Medulla oblongata (tissue), 1 donor: ENCODE results near the gene TMEM256.
"Not testable (repeated sequence)": the region's sequence is repeated elsewhere in the genome, so short reads cannot be mapped to it uniquely, and the experiment has no call there.

Source experiments
- DNase-seq: peaks from one replicate; pipeline ENCODE4 v3.0.0-alpha.2; 2015; ENCODE audit errors: extremely low spot score

TMEM256 gene

GRCh38 chr17:7383742-7384488, 20.0 kb downstream of the TMEM256 start:
- no peak for DNase-seq

DNA sequence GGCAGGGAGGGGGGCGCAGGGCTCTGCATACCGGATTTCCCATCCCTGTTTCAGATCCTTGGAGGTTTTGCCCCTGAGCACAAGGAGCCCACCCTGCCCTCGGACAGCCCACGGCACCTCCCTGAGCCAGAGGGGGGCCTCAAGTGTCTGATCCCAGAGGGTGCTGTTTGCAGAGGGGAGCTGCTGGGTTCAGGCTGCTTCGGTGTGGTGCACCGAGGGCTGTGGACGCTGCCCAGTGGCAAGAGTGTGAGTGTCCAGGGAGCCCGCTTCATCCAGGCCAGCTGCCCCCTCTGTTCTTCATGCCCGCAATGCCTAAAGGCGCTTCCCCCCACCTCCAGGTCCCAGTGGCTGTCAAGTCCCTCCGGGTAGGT, 20.5 kb downstream of the TMEM256 start:
- no peak for DNase-seq

DNA sequence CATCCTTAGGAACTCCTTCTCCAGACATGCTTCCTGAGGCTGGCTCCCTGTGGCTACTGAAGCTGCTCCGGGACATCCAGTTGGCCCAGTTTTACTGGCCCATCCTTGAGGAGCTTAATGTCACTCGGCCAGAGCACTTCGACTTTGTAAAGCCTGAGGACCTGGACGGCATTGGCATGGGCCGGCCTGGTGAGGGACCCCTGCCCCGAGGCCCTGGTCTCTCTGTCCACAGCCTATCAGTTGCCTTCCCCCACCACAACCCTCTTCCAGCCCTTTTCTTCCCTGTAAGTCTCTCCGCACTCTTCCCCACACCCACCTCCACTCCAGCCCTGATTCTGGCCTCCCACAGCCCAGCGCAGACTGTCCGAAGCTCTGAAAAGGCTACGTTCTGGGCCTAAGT, 21.0 kb downstream of the TMEM256 start:
- no peak for DNase-seq

DNA sequence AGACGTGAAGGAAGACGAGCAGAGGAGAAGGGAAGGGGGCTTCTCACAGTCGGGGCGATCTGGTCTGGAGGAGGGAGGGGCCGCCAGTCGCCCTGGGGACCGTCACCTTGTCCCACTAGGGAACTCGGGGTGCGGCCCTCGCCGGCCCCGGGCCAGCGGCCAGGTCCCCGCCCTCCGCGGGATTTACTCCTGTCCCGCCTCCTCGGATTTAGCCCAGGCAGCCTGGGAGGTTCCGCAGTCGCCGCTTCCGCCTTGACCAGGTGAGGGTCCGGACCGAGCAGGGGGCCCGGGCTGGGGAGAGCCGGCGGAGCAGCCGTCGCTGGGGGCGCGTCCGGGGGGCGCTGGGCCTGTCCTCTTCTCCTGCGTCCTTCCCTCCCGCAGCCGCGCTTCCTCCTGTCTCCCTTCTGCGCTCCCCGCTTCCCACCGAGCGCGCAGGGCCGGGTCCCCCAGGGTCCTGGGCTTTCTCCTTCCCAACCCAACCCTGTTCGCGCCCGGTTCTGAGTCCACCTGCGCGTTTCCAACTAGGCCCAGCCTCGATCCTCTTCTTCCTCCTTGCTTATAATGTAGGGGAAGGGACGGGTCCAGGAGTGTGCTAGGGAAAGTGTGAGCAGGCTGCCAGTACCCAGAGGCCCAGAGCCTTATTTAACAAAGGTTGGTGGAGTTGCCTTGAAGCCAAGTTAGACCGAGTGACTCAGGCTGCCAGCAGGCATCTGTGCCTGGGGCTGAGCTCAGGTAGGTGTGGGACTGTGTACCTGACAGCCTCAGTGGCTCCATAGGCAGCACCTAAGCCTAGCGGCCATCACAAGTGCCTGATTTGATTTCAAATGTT, 22.8 kb downstream of the TMEM256 start, which contains the start of gene TNK1:
TSS of gene TNK1 (plus strand) at position 235 of the 829 bp plus-strand sequence. CDS start 1,838 bp downstream, outside the sequence.
- DNase-seq = no peak

- DNase-seq = no peak
Measured at GRCh38 chr17:7380321-7380720, 23.6 kb downstream of the TMEM256 start.

- no peak for DNase-seq
Measured at GRCh38 chr17:7379134-7379533, 24.8 kb downstream of the TMEM256 start.

GRCh38 chr17:7374353-7374752, 29.5 kb downstream of the TMEM256 start:
- no peak for DNase-seq

GRCh38 chr17:7370853-7371252, 33.0 kb downstream of the TMEM256 start:
- no peak for DNase-seq

GRCh38 chr17:7369825-7370224, 34.1 kb downstream of the TMEM256 start:
- DNase-seq = no peak

GRCh38 chr17:7368599-7368994, 35.3 kb downstream of the TMEM256 start:
- not testable (repeated sequence) for DNase-seq

DNA sequence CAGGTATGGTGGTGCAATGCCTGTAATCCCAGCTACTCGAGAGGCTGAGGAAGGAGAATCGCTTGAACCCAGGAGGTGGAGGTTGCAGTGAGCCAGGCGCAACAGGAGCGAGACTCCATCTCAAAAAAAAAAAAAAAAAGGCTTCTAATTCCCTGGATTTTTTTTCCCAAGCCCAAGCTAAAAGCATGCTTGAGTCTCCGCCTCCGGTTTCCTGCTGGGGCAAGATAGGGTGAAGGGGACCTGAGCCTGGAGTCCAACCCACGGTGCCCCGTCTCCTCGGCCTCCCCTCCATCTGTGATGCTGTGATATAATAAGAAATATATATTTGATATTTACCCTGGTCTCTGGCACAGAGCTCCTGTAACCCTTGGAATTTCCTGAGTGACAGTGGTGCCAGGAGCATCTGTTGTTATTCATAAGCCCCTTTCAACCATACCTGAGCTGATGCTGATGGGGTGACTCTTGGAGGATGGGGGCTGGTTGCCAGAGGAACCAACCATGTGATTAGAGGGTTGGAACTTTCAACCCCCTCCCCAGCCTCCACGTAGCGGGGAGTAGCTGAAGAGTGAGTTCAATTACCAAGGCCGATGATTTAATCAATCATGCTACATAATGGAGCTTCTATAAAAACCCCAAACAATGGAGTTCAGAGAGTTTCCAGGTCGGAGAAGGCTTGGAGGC, 35.8 kb downstream of the TMEM256 start:
- DNase-seq = no peak

- DNase-seq = no peak
Measured at GRCh38 chr17:7367083-7367482, 36.8 kb downstream of the TMEM256 start.

- not testable (repeated sequence) for DNase-seq
Measured at GRCh38 chr17:7365963-7366362, 37.9 kb downstream of the TMEM256 start.

GRCh38 chr17:7363311-7363710, 40.6 kb downstream of the TMEM256 start:
- no peak for DNase-seq

DNA sequence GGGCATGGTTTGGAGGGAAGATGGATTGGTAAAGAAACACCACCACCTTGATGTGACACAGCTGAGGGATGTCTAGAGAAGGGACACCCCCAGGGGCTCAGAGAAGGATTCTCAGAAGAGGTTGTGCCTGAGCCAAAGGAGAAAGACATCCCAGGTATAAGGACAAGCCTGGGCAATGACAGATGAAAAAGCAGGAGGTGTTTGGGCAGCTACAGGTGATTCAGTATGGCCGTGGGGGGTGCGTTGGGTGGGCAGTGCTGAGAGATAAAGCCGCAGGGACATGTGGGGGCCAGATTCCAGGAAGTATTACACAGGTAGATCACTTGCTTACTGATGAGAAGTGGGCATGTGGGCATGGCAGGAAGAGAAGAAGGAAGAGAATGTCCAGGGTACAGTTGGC, 42.0 kb downstream of the TMEM256 start:
- DNase-seq = no peak

DNA sequence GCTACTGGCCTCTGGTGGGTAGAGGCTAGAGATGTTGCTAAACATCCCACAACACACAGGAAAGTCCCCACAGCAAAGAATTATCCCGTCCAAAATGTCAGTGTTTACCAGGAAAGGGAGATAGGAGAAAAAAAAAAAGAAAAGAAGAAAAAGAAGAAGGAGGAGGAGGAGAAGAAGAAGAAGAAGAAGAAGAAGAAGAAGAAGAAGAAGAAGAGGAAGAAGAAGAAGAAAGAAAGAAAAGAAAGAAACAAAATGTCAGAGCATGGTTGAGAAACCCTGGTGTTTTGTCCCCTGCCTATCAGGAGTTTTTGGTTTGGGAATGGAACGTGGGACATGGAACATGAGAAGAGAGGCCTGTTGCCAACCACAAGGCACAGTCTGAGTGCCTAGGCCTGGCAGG, 46.5 kb downstream of the TMEM256 start:
- no peak for DNase-seq

GRCh38 chr17:7356756-7357155, 47.1 kb downstream of the TMEM256 start:
- DNase-seq = no peak

- DNase-seq = peak; percentile 74
Measured at GRCh38 chr17:7356072-7356549, 47.8 kb downstream of the TMEM256 start.

GRCh38 chr17:7355573-7355972, 48.3 kb downstream of the TMEM256 start:
- DNase-seq = no peak

DNA sequence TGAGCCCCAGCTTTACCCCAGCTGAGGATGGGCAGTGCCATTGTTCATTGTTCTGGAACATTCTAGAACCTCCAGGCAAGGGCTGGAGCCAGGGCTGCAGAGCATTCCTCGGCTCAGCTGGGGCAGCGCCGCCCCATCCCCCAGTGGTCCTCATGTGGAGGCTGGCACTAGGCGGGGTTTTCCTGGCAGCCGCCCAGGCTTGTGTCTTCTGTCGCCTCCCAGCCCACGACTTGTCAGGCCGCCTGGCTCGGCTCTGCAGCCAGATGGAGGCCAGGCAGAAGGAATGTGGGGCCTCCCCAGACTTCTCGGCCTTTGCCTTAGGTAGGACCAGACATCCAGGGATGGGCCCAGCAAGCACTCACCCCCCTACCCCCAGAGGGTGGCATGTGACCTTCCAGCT, 48.8 kb downstream of the TMEM256 start, which contains the start of gene TMEM95:
TSS of gene TMEM95 (plus strand) at position 104 of the 400 bp plus-strand sequence. CDS start at position 153, 49 bp downstream.
- DNase-seq = peak; percentile 85

GRCh38 chr17:7354262-7354843, 49.5 kb downstream of the TMEM256 start:
- peak; percentile 43 for DNase-seq
